Measurements from ENCODE around the gene NLGN2. TPM values are rescaled to one million over a fixed set of nuclear protein-coding genes. Genes with fewer than 3 reads are reported as not detected.

The NLGN2 gene
- total RNA-seq, 2 experiments from 2014 or later, result 0.06 to 1.2 TPM

DNA sequence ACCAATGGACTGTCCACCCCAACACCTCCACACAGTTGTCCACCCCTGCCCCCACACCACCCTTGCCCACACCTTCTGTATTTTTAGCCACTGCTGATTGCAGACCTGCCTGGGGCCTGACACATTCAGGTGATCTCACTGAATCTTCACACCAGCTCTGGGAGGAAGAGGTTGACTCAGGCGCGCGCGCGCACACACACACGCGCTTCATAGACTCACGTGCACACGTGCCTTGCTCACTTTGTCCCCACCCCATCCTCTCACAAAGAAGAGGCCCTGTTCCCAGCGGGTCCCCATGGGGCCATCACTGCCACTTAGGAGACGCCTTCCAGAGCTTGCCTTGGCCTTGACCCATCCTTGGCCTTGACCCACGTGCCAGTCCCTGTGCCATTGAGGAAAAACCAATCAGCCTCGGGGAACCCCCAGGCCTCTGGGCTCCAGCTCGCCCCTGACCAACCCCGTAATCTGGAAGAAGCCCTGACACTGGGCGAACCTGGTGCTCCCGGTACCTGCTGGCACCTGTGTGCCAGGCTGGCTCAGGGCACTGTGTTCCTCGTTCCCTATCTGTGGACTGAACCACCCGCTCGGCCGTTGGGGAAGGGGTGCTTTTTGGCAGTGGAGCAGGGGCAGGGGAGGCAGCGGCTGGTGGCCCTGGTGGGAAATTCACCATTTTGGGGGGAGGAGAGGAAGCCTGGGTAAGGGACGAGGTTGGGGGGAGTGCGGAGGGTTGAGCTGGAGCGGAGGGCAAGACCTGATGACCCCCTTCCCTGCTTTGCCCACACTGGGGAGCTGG is 3.2 kb downstream of the NLGN2 start:
- intact Hi-C loops (cut with micrococcal nuclease; ENCODE audit: unreplicated experiment), result no loop called here
- H3K9me2 ChIP-seq (ENCODE audit: insufficient read depth, low read length), result no peaks in the 10 kb centered on the region
- no peak for DNase-seq (ENCODE audit: low spot score)
- H2AFZ ChIP-seq (ENCODE audit: low read length), result no peak overlapping the region
- H4K20me1 ChIP-seq (ENCODE audit: insufficient read depth, low read length), result no peaks in the 10 kb centered on the region
- no peaks in the 10 kb centered on the region for H3K36me3 ChIP-seq (ENCODE audit: insufficient read depth, low read length)
- H3K9me3 ChIP-seq (ENCODE audit: low read length), result no peaks in the 10 kb centered on the region
- no peak overlapping the region for H3K4me2 ChIP-seq (ENCODE audit: low read length)
- no peaks in the 10 kb centered on the region for H3K4me1 ChIP-seq (ENCODE audit: insufficient read depth, low read length, poor library complexity, severe bottlenecking)
- CTCF ChIA-PET (ENCODE audit: unreplicated experiment), result no interaction called here
- H3K79me2 ChIP-seq (ENCODE audit: insufficient read depth, low read depth, low read length), result no peaks in the 10 kb centered on the region
- H3K4me3 ChIP-seq (ENCODE audit: low read depth, low read length, poor library complexity, severe bottlenecking), result no peak overlapping the region
- POLR2A ChIA-PET, result no interaction called here
- BruUV-seq (replicated peaks), result no TSS peak
- TF ChIP-seq EZH2phosphoT487 (IDR thresholded peaks at IDR 0.05; ENCODE audit: borderline replicate concordance, low read depth, low read length) (no peak), CTCF (conservative IDR thresholded peaks at IDR 0.05; ENCODE audit: low read length) (no peak)
- H3K27ac ChIP-seq (ENCODE audit: low read depth, low read length, poor library complexity, severe bottlenecking), result no peak overlapping the region

DNA sequence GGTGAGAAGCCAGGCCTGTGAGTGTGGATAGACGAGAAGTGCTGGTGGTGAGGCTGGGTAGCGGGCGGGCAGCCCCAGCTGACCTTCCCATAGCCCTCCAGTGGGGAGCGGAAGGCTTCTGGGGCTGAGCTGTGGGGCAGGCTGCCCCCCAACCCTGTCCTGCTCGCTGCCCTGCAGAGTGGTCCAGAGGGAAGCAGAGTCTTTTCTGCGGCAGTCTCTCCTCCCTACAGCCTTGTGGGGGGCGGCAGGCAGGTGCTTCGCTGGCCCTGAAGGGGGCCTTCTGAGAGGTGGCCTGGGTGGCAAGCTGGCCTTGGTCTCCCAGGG is 3.7 kb downstream of the NLGN2 start:
- H2AFZ ChIP-seq (ENCODE audit: low read length), result no peak overlapping the region
- H3K9me2 ChIP-seq (ENCODE audit: insufficient read depth, low read length), result no peaks in the 10 kb centered on the region
- no peak for DNase-seq (ENCODE audit: low spot score)
- intact Hi-C loops (cut with micrococcal nuclease; ENCODE audit: unreplicated experiment), result no loop called here
- no peak for TF ChIP-seq CTCF (conservative IDR thresholded peaks at IDR 0.05; ENCODE audit: low read length)
- TF ChIP-seq EZH2phosphoT487 (IDR thresholded peaks at IDR 0.05; ENCODE audit: borderline replicate concordance, low read depth, low read length), result no peak
- H4K20me1 ChIP-seq (ENCODE audit: insufficient read depth, low read length), result no peaks in the 10 kb centered on the region
- no peaks in the 10 kb centered on the region for H3K9me3 ChIP-seq (ENCODE audit: low read length)
- ChIA-PET POLR2A (no interaction called here), CTCF (ENCODE audit: unreplicated experiment) (no interaction called here)
- no peaks in the 10 kb centered on the region for H3K79me2 ChIP-seq (ENCODE audit: insufficient read depth, low read depth, low read length)
- H3K36me3 ChIP-seq (ENCODE audit: insufficient read depth, low read length), result no peaks in the 10 kb centered on the region
- BruUV-seq (replicated peaks), result no TSS peak
- H3K4me1 ChIP-seq (ENCODE audit: insufficient read depth, low read length, poor library complexity, severe bottlenecking), result no peaks in the 10 kb centered on the region
- H3K4me2 ChIP-seq (ENCODE audit: low read length), result no peak overlapping the region
- H3K27ac ChIP-seq (ENCODE audit: low read depth, low read length, poor library complexity, severe bottlenecking), result no peak overlapping the region
- no peak overlapping the region for H3K4me3 ChIP-seq (ENCODE audit: low read depth, low read length, poor library complexity, severe bottlenecking)

DNA sequence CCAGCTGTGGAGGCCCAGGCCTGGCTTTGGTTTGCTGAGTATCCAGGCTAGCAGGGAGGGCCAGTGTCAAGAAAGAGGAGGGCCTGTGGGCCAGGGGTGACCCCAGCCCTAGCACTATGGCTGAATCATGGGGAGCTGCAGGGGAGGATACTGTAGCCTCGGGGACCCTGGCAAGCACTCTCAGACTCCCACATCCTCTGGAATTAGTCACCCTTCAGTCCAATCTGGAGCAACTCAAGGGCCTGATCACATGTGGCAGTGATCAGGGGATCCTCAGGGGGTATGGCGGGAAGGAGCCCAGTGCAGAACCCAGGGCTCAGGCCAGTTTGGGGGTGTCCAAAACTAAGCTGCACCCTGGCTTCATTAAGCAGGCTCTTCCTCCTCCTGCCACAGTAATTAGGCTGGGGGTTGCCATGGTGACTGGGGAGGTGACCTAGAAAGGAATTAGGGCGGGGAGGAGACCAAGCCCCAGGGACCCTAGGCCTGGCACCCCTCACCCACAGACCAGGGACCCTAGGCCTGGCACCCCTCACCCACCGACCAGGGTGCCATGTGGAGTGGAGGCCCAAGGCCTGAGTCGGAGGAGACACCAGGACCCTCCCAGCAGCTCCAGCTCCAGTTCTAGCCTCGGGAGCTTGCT is 5.8 kb downstream of the NLGN2 start:
- no peak overlapping the region for H3K4me2 ChIP-seq (ENCODE audit: low read length)
- BruUV-seq (replicated peaks), result no TSS peak
- no peak overlapping the region for H3K27ac ChIP-seq (ENCODE audit: low read depth, low read length, poor library complexity, severe bottlenecking)
- CTCF ChIA-PET (ENCODE audit: unreplicated experiment), result no interaction called here
- POLR2A ChIA-PET, result no interaction called here
- no peaks in the 10 kb centered on the region for H3K4me1 ChIP-seq (ENCODE audit: insufficient read depth, low read length, poor library complexity, severe bottlenecking)
- no peaks in the 10 kb centered on the region for H4K20me1 ChIP-seq (ENCODE audit: insufficient read depth, low read length)
- DNase-seq (ENCODE audit: low spot score), result no peak
- H3K79me2 ChIP-seq (ENCODE audit: insufficient read depth, low read depth, low read length), result no peaks in the 10 kb centered on the region
- TF ChIP-seq CTCF (conservative IDR thresholded peaks at IDR 0.05; ENCODE audit: low read length) (no peak), EZH2phosphoT487 (IDR thresholded peaks at IDR 0.05; ENCODE audit: borderline replicate concordance, low read depth, low read length) (no peak)
- no peaks in the 10 kb centered on the region for H3K9me3 ChIP-seq (ENCODE audit: low read length)
- no peak overlapping the region for H3K4me3 ChIP-seq (ENCODE audit: low read depth, low read length, poor library complexity, severe bottlenecking)
- H3K9me2 ChIP-seq (ENCODE audit: insufficient read depth, low read length), result no peaks in the 10 kb centered on the region
- H2AFZ ChIP-seq (ENCODE audit: low read length), result no peak overlapping the region
- no peaks in the 10 kb centered on the region for H3K36me3 ChIP-seq (ENCODE audit: insufficient read depth, low read length)
- intact Hi-C loops (cut with micrococcal nuclease; ENCODE audit: unreplicated experiment), result no loop called here

Data from OCI-LY7 (cell line).